Measurements from ENCODE around the gene THSD7A.
"Not testable (repeated sequence)": the region's sequence is repeated elsewhere in the genome, so short reads cannot be mapped to it uniquely, and the experiment has no call there.

THSD7A gene

GRCh38 chr7:11573128-11573750, 258.8 kb downstream of the THSD7A start:
- DNase-seq = no peak

GRCh38 chr7:11570922-11571550, 261.0 kb downstream of the THSD7A start:
- DNase-seq = no peak

- no peak for DNase-seq
Observed at GRCh38 chr7:11570205-11570604, 261.8 kb downstream of the THSD7A start.

- DNase-seq = no peak
Observed at GRCh38 chr7:11567571-11567970, 264.4 kb downstream of the THSD7A start.

- peak; percentile 56 to 66 for DNase-seq
Observed at GRCh38 chr7:11557627-11558026, 274.4 kb downstream of the THSD7A start.

GRCh38 chr7:11552676-11553296, 279.2 kb downstream of the THSD7A start:
- DNase-seq = no peak

GRCh38 chr7:11551470-11551869, 280.5 kb downstream of the THSD7A start:
- DNase-seq = no peak

- no peak for DNase-seq
Observed at GRCh38 chr7:11548532-11548931, 283.5 kb downstream of the THSD7A start.

- DNase-seq = no peak
Observed at GRCh38 chr7:11541330-11541729, 290.7 kb downstream of the THSD7A start.

GRCh38 chr7:11540271-11540761, 291.7 kb downstream of the THSD7A start:
- peak; percentile 2 to 8 for DNase-seq

GRCh38 chr7:11539853-11540252, 292.1 kb downstream of the THSD7A start:
- peak; percentile 12 to 33 for DNase-seq

GRCh38 chr7:11538751-11539299, 293.2 kb downstream of the THSD7A start:
- no peak for DNase-seq

GRCh38 chr7:11533229-11533820, 298.7 kb downstream of the THSD7A start:
- DNase-seq = no peak

GRCh38 chr7:11529382-11529781, 302.6 kb downstream of the THSD7A start:
- no peak for DNase-seq

- DNase-seq = no peak
Observed at GRCh38 chr7:11527707-11528106, 304.3 kb downstream of the THSD7A start.

- no peak for DNase-seq
Observed at GRCh38 chr7:11524476-11525397, 307.3 kb downstream of the THSD7A start.

- DNase-seq = not testable (repeated sequence)
Observed at GRCh38 chr7:11521964-11522499, 310.0 kb downstream of the THSD7A start.

- DNase-seq = no peak
Observed at GRCh38 chr7:11517853-11518252, 314.1 kb downstream of the THSD7A start.

- no peak for DNase-seq
Observed at GRCh38 chr7:11516328-11516727, 315.7 kb downstream of the THSD7A start.

GRCh38 chr7:11513460-11513859, 318.5 kb downstream of the THSD7A start:
- DNase-seq = no peak

GRCh38 chr7:11507929-11508328, 324.1 kb downstream of the THSD7A start:
- no peak for DNase-seq

GRCh38 chr7:11506417-11506816, 325.6 kb downstream of the THSD7A start:
- no peak for DNase-seq

Measured in Kasumi-1 (cell line).